HEK293 (cell line): ENCODE results near the gene NANOGP8.
A peak's percentile ranks its signal among the peaks of the same experiment; 100 is the strongest.

Experiments used
- CTCF ChIA-PET: fragments of 350-600 bp; formaldehyde crosslinking; extraction: SDS; loops from one replicate; lab custom pipeline; 2021; ENCODE audit warnings: antibody characterized with exemption; lab: Yijun Ruan, JAX
- POLR2A ChIA-PET: fragments of 300-600 bp; formaldehyde crosslinking; extraction: SDS; loops from one replicate; lab custom pipeline; 2020; ENCODE audit warnings: antibody characterized with exemption, inconsistent platforms; lab: Yijun Ruan, JAX
- H3K27ac ChIP-seq: fragments of 200-500 bp; sonication (Bioruptor generic); 2 replicates; pipeline ENCODE4 v1.5.1; 2014; ENCODE audit warnings: low read depth, low read length, control low read depth, inconsistent platforms; ENCODE audit errors: extremely low read depth
- H3K36me3 ChIP-seq, 2 experiments: fragments of 200-500 bp in 1 of 2; sonication (Bioruptor generic) in 1 of 2; 1 replicate in 1 of 2; 2 replicates in 1 of 2; pipeline ENCODE4 v1.5.1; 2014 to 2017; ENCODE audit warnings: inconsistent platforms in 2 of 2, low read length in 2 of 2; ENCODE audit not compliant: control insufficient read depth in 2 of 2, insufficient read depth in 1 of 2
- H3K4me1 ChIP-seq: fragments of 200-500 bp; sonication (Bioruptor generic); 2 replicates; pipeline ENCODE4 v1.5.1; 2014; ENCODE audit warnings: mild to moderate bottlenecking, low read length, inconsistent platforms; ENCODE audit not compliant: control insufficient read depth, insufficient read depth
- H3K4me3 ChIP-seq: 2 replicates; pipeline ENCODE4 v1.5.1; 2011; ENCODE audit warnings: low read depth, mild to moderate bottlenecking, control low read depth, low read length, moderate library complexity
- H3K9me3 ChIP-seq: fragments of 200-500 bp; sonication (Bioruptor generic); 2 replicates; pipeline ENCODE4 v1.5.1; 2014; ENCODE audit warnings: low read depth, low read length, inconsistent platforms; ENCODE audit not compliant: control insufficient read depth, insufficient read depth
- BCL11A ChIP-seq: fragments of 450-650 bp; formaldehyde crosslinking; IDR thresholded peaks from 2 replicates; pipeline ENCODE4 v1.5.1; 2016; ENCODE audit warnings: low read depth, missing biosample characterization, missing genetic modification characterization
- HOXA7 ChIP-seq: sonication (generic); formaldehyde crosslinking; IDR thresholded peaks from 2 replicates; pipeline ENCODE4 v1.8.1; 2022; ENCODE audit warnings: missing genetic modification reagents, borderline replicate concordance
- KLF10 ChIP-seq: fragments of 450-650 bp; IDR thresholded peaks from 2 replicates; pipeline ENCODE4 v1.5.1; 2018; ENCODE audit warnings: missing biosample characterization, mild to moderate bottlenecking, missing genetic modification characterization
- SCRT2 ChIP-seq: fragments of 450-650 bp; formaldehyde crosslinking; IDR thresholded peaks from 2 replicates; pipeline ENCODE4 v1.5.1; 2016; ENCODE audit warnings: missing biosample characterization, missing genetic modification characterization
- SP3 ChIP-seq: fragments of 450-650 bp; formaldehyde crosslinking; IDR thresholded peaks from 2 replicates; pipeline ENCODE4 v1.5.1; 2016; ENCODE audit warnings: missing biosample characterization, missing genetic modification characterization
- ZNF292 ChIP-seq: fragments of 450-650 bp; formaldehyde crosslinking; IDR thresholded peaks from 2 replicates; pipeline ENCODE4 v1.5.1; 2016; ENCODE audit warnings: low read depth, missing biosample characterization, missing genetic modification characterization, borderline replicate concordance
- ZNF37A ChIP-seq: fragments of 450-650 bp; IDR thresholded peaks from 2 replicates; pipeline ENCODE4 v1.5.1; 2018; ENCODE audit warnings: missing biosample characterization, missing genetic modification characterization
- ZNF558 ChIP-seq: fragments of 450-650 bp; formaldehyde crosslinking; IDR thresholded peaks from 2 replicates; pipeline ENCODE4 v1.5.1; 2016; ENCODE audit warnings: missing biosample characterization, missing genetic modification characterization
- ZNF654 ChIP-seq: fragments of 450-650 bp; formaldehyde crosslinking; IDR thresholded peaks from 2 replicates; pipeline ENCODE4 v1.5.1; 2016; ENCODE audit warnings: low read depth, missing biosample characterization, missing genetic modification characterization
- ZNF660 ChIP-seq: fragments of 450-650 bp; IDR thresholded peaks from 2 replicates; pipeline ENCODE4 v1.5.1; 2018; ENCODE audit warnings: missing biosample characterization, mild to moderate bottlenecking, missing genetic modification characterization
- ZNF664 ChIP-seq: fragments of 450-650 bp; formaldehyde crosslinking; IDR thresholded peaks from 2 replicates; pipeline ENCODE4 v1.5.1; 2016; ENCODE audit warnings: missing biosample characterization, missing genetic modification characterization
- ZNF76 ChIP-seq: fragments of 450-650 bp; formaldehyde crosslinking; IDR thresholded peaks from 2 replicates; pipeline ENCODE4; 2016; ENCODE audit warnings: low read depth, missing biosample characterization, missing genetic modification characterization, borderline replicate concordance
- TF ChIP-seq, protein P1 (sequence below): fragments of 450-650 bp; formaldehyde crosslinking; IDR thresholded peaks from 2 replicates; pipeline ENCODE4 v1.5.1; 2016; ENCODE audit warnings: missing biosample characterization, missing genetic modification characterization
- TF ChIP-seq, protein P2 (sequence below): fragments of 450-650 bp; formaldehyde crosslinking; IDR thresholded peaks from 2 replicates; pipeline ENCODE4 v1.5.1; 2016; ENCODE audit warnings: missing biosample characterization, missing genetic modification characterization
- TF ChIP-seq, protein P3 (sequence below): fragments of 450-650 bp; formaldehyde crosslinking; IDR thresholded peaks from 2 replicates; pipeline ENCODE4 v1.5.1; 2017; ENCODE audit warnings: missing biosample characterization, missing genetic modification characterization
- TF ChIP-seq, protein P4 (sequence below): fragments of 450-650 bp; formaldehyde crosslinking; IDR thresholded peaks from 2 replicates; pipeline ENCODE4 v1.5.1; 2016; ENCODE audit warnings: missing biosample characterization, missing genetic modification characterization
- TF ChIP-seq, protein P5 (sequence below): fragments of 450-650 bp; formaldehyde crosslinking; IDR thresholded peaks from 2 replicates; pipeline ENCODE4 v1.5.1; 2016; ENCODE audit warnings: missing biosample characterization, missing genetic modification characterization
- TF ChIP-seq, protein P6 (sequence below): fragments of 450-650 bp; IDR thresholded peaks from 2 replicates; pipeline ENCODE4 v1.5.1; 2018; ENCODE audit warnings: missing biosample characterization, mild to moderate bottlenecking, missing genetic modification characterization

Gene NANOGP8

DNA sequence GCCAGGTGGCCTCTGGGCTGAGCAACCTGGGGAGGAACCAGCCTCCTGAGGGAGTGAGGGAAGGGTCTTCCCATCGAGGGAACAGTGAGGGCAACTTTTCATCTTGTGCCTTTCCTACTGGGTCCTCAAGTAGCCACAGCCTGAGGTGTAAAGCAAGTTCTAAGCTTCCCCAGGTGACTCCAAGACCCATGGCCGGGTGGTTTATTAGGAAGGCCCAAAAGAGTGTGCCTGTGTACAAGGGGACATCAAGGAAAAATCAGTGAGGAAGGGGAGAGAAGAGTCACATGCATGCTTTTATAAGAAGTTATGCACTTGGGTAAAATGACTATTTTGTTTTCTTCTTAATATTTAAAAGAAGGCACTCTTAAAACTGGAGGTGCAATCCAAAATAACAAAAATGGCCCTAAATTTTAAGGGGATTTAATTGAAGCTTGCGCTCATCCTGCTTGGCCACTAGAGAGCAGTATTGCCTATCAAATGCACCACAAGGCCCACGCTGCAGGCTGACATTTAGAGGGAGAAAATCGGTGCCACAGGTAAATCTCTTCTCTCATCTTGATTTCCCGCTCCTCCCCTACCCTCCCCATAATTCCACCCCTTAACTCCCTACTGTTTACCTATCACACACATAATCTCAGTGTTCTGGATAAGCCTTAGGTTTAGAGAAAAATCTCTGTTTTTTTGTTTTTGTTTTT, 6.7 kb downstream of the NANOGP8 start:
- H3K27ac ChIP-seq: no peak overlapping the region
- ChIA-PET CTCF (interaction anchor here (0.7 to 5.9 kb wide), 10 partner anchors 11 to 462 kb away, joined by 3 to 47 read pairs (median 4); no protein-coding TSS in a partner anchor), POLR2A (no interaction called here)

DNA sequence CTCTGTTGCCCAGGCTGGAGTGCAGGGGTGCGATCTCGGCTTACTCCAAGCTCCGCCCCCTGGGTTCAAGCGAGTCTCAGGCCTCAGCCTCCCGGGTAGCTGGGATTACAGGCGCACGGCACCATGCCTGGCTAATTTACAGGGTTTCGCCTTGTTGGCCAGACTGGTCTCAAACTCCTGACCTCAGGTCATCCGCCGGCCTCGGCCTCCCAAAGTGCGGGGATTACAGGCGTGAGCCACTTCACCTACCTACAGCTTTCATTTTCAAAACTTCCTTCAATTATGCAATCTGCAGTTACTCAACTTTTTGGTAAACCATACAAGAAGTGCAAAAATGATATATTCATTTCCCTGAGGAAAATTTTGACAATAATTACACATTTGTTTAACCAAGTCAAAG, 14.0 kb downstream of the NANOGP8 start:
- CTCF ChIA-PET: interaction anchor here (1.0 kb wide), 1 partner anchor 680 kb away, joined by 3 read pairs; no protein-coding TSS in a partner anchor
- POLR2A ChIA-PET: no interaction called here
- H3K4me1 ChIP-seq: no peaks in the 10 kb centered on the region
- H3K27ac ChIP-seq: no peak overlapping the region
- no peaks in the 10 kb centered on the region for H3K9me3 ChIP-seq
- H3K4me3 ChIP-seq: no peak overlapping the region
- no peak for TF ChIP-seq BCL11A
- TF ChIP-seq, protein P1, sequence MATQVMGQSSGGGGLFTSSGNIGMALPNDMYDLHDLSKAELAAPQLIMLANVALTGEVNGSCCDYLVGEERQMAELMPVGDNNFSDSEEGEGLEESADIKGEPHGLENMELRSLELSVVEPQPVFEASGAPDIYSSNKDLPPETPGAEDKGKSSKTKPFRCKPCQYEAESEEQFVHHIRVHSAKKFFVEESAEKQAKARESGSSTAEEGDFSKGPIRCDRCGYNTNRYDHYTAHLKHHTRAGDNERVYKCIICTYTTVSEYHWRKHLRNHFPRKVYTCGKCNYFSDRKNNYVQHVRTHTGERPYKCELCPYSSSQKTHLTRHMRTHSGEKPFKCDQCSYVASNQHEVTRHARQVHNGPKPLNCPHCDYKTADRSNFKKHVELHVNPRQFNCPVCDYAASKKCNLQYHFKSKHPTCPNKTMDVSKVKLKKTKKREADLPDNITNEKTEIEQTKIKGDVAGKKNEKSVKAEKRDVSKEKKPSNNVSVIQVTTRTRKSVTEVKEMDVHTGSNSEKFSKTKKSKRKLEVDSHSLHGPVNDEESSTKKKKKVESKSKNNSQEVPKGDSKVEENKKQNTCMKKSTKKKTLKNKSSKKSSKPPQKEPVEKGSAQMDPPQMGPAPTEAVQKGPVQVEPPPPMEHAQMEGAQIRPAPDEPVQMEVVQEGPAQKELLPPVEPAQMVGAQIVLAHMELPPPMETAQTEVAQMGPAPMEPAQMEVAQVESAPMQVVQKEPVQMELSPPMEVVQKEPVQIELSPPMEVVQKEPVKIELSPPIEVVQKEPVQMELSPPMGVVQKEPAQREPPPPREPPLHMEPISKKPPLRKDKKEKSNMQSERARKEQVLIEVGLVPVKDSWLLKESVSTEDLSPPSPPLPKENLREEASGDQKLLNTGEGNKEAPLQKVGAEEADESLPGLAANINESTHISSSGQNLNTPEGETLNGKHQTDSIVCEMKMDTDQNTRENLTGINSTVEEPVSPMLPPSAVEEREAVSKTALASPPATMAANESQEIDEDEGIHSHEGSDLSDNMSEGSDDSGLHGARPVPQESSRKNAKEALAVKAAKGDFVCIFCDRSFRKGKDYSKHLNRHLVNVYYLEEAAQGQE: no peak
- H3K36me3 ChIP-seq: no peaks in the 10 kb centered on the region

More for the DNA sequence above, 6.7 kb downstream of the NANOGP8 start:
- H3K9me3 ChIP-seq: no peaks in the 10 kb centered on the region
- no peaks in the 10 kb centered on the region for H3K36me3 ChIP-seq
- no peak overlapping the region for H3K4me3 ChIP-seq
- H3K4me1 ChIP-seq: no peaks in the 10 kb centered on the region
- TF ChIP-seq, protein P2, sequence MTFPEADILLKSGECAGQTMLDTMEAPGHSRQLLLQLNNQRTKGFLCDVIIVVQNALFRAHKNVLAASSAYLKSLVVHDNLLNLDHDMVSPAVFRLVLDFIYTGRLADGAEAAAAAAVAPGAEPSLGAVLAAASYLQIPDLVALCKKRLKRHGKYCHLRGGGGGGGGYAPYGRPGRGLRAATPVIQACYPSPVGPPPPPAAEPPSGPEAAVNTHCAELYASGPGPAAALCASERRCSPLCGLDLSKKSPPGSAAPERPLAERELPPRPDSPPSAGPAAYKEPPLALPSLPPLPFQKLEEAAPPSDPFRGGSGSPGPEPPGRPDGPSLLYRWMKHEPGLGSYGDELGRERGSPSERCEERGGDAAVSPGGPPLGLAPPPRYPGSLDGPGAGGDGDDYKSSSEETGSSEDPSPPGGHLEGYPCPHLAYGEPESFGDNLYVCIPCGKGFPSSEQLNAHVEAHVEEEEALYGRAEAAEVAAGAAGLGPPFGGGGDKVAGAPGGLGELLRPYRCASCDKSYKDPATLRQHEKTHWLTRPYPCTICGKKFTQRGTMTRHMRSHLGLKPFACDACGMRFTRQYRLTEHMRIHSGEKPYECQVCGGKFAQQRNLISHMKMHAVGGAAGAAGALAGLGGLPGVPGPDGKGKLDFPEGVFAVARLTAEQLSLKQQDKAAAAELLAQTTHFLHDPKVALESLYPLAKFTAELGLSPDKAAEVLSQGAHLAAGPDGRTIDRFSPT: no peak
- TF ChIP-seq, protein P3, sequence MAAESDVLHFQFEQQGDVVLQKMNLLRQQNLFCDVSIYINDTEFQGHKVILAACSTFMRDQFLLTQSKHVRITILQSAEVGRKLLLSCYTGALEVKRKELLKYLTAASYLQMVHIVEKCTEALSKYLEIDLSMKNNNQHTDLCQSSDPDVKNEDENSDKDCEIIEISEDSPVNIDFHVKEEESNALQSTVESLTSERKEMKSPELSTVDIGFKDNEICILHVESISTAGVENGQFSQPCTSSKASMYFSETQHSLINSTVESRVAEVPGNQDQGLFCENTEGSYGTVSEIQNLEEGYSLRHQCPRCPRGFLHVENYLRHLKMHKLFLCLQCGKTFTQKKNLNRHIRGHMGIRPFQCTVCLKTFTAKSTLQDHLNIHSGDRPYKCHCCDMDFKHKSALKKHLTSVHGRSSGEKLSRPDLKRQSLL: no peak
- TF ChIP-seq, protein P4, sequence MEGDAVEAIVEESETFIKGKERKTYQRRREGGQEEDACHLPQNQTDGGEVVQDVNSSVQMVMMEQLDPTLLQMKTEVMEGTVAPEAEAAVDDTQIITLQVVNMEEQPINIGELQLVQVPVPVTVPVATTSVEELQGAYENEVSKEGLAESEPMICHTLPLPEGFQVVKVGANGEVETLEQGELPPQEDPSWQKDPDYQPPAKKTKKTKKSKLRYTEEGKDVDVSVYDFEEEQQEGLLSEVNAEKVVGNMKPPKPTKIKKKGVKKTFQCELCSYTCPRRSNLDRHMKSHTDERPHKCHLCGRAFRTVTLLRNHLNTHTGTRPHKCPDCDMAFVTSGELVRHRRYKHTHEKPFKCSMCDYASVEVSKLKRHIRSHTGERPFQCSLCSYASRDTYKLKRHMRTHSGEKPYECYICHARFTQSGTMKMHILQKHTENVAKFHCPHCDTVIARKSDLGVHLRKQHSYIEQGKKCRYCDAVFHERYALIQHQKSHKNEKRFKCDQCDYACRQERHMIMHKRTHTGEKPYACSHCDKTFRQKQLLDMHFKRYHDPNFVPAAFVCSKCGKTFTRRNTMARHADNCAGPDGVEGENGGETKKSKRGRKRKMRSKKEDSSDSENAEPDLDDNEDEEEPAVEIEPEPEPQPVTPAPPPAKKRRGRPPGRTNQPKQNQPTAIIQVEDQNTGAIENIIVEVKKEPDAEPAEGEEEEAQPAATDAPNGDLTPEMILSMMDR (tag by site-specific recombination): peak; percentile 58
- TF ChIP-seq ZNF37A (tag by site-specific recombination): no peak
- TF ChIP-seq ZNF292 (tag by site-specific recombination): no peak
- TF ChIP-seq KLF10 (tag by site-specific recombination): no peak
- TF ChIP-seq HOXA7 (CRISPR knock-in tag): no peak
- peak; percentile 65; the same call in 1 of the 2 replicates for TF ChIP-seq SCRT2 (tag by site-specific recombination)
- TF ChIP-seq, protein P5, sequence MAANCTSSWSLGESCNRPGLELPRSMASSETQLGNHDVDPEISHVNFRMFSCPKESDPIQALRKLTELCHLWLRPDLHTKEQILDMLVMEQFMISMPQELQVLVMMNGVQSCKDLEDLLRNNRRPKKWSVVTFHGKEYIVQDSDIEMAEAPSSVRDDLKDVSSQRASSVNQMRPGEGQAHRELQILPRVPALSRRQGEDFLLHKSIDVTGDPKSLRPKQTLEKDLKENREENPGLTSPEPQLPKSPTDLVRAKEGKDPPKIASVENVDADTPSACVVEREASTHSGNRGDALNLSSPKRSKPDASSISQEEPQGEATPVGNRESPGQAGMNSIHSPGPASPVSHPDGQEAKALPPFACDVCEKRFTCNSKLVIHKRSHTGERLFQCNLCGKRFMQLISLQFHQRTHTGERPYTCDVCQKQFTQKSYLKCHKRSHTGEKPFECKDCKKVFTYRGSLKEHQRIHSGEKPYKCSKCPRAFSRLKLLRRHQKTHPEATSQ (tag by site-specific recombination): no peak
- TF ChIP-seq ZNF76 (tag by site-specific recombination): no peak
- TF ChIP-seq ZNF654 (tag by site-specific recombination): peak; percentile 88
- no peak for TF ChIP-seq SP3
- TF ChIP-seq ZNF558 (tag by site-specific recombination): no peak
- TF ChIP-seq, protein P6, sequence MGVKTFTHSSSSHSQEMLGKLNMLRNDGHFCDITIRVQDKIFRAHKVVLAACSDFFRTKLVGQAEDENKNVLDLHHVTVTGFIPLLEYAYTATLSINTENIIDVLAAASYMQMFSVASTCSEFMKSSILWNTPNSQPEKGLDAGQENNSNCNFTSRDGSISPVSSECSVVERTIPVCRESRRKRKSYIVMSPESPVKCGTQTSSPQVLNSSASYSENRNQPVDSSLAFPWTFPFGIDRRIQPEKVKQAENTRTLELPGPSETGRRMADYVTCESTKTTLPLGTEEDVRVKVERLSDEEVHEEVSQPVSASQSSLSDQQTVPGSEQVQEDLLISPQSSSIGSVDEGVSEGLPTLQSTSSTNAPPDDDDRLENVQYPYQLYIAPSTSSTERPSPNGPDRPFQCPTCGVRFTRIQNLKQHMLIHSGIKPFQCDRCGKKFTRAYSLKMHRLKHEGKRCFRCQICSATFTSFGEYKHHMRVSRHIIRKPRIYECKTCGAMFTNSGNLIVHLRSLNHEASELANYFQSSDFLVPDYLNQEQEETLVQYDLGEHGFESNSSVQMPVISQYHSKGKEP (tag by site-specific recombination): no peak
- TF ChIP-seq ZNF664 (tag by site-specific recombination): no peak
- TF ChIP-seq ZNF660: 0 out of 2 replicates have a peak, but pooled peaks have one; percentile 42
